KOPT-K1 (cell line): ENCODE results near the gene CSNK1G3.

Source experiments
- H3K27ac ChIP-seq: fragments of 200-600 bp; sonication (generic); 2 replicates; pipeline ENCODE4 v1.5.1; 2016; ENCODE audit warnings: antibody characterized with exemption, mild to moderate bottlenecking, low read depth, low read length; ENCODE audit not compliant: poor library complexity, severe bottlenecking
- H3K36me3 ChIP-seq: fragments of 200-600 bp; sonication (generic); 2 replicates; pipeline ENCODE4 v1.5.1; 2017; ENCODE audit warnings: antibody characterized with exemption, mild to moderate bottlenecking, low read length, moderate library complexity; ENCODE audit not compliant: insufficient read depth
- H3K9me3 ChIP-seq: fragments of 200-600 bp; sonication (generic); 2 replicates; pipeline ENCODE4 v1.5.1; 2017; ENCODE audit warnings: antibody characterized with exemption, low read length, mild to moderate bottlenecking; ENCODE audit not compliant: insufficient read depth, poor library complexity, severe bottlenecking

Gene CSNK1G3

GRCh38 chr5:123502120-123502519 is 9.9 kb upstream of the CSNK1G3 start:
- H3K36me3 ChIP-seq = no peaks in the 10 kb centered on the region
- no peaks in the 10 kb centered on the region for H3K9me3 ChIP-seq
- H3K27ac ChIP-seq = no peak overlapping the region

DNA sequence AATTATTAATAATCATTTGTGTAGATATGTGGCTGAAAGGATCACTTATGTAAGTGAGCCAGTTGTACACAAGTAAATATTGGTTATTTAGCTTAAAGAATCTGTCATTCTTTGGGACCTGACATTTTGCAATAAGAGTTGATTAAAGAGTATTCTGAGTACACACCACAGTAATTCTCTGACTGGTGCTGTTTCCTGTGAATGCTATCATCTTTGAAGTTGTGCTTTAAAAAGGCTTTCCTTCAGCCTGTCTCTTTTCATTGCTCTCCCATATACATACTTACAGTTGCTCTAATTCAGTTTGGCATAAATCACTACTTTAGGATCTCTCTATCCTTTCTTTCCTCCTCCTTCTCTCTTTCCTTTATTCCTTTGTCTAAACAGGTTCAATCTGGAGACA is 8.7 kb upstream of the CSNK1G3 start:
- Histone ChIP-seq H3K27ac (no peak overlapping the region), H3K36me3 (no peaks in the 10 kb centered on the region), H3K9me3 (no peaks in the 10 kb centered on the region)

DNA sequence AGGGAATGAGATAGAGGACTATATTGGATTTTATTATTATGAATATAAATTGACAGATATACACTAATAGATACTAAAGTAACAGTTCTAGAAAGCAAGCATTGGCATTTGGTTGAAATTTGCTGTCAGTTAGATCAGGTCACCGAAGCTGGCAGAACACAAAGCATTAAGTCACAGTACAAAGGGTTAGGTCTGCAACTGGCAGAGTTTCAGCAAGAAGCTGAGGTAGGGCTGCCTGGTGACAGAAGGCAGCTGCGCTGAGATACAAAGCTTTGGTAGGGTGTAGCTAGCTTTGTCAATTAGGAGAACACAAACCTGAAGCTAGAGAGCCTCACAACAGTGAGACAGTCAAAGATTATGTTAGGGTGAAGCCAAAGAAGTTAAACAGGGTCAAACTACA is 6.3 kb upstream of the CSNK1G3 start:
- H3K27ac ChIP-seq = no peak overlapping the region
- H3K9me3 ChIP-seq = no peaks in the 10 kb centered on the region
- H3K36me3 ChIP-seq = no peaks in the 10 kb centered on the region

- no peak overlapping the region for H3K27ac ChIP-seq
- no peaks in the 10 kb centered on the region for H3K36me3 ChIP-seq
- H3K9me3 ChIP-seq = no peaks in the 10 kb centered on the region
Observed at GRCh38 chr5:123508441-123508840, 3.5 kb upstream of the CSNK1G3 start.

DNA sequence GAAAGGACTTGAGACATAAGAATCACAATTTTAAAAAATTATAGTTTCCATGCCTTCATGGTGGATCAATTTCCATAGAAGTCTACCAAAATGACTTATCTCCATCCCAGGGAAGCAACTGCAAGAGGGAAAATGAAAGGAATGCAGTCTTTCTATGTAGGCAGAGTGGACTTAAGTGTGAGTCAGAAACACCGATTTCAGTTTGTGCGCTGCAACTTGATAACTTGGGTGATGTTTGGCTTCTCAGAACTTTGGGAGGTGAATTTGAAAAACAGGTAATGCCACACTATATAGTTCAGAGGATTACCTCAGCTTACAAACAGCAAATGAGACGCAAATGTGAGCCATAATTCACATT is 708 bp upstream of the CSNK1G3 start:
- Histone ChIP-seq H3K36me3 (no peaks in the 10 kb centered on the region), H3K27ac (peak overlapping the region; percentile 58), H3K9me3 (no peaks in the 10 kb centered on the region)

GRCh38 chr5:123512611-123513461 is 859 bp downstream of the CSNK1G3 start:
- Histone ChIP-seq H3K9me3 (no peaks in the 10 kb centered on the region), H3K36me3 (no peaks in the 10 kb centered on the region), H3K27ac (peak overlapping the region; percentile 58)

DNA sequence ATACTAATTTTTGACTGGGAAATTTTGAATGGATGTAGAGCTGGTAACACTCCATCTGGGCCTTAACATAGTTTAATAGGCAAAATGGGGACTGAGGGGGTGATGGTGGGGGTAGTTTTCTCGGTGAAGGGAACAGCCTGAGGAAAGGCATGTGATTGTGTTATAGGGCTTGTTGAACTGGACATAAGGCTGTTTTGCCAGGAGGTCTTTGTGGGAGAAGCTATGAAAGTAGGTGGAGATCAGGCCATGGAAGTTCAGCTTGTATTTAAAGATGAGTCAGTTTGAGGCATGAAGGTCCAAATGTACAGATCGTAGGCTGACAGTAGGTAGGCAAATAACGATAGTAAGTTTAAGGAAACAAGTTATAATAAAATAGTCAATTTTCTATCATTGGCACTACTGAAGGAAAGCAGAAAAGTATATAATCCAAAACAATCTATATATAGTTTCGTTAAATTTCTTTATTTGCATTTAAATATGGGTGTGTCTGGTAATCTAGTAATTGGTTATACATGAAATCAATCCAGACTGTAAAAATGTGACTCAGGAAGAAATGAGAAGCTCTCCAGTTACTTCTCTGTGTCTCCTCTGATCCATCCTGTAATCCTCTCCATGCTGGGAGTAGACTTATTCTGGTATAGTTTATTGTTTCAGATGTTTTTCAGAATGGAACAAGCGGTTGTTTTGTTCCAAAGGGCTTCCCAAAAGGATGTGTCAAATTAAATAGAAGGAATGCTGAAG is 2.8 kb downstream of the CSNK1G3 start:
- no peak overlapping the region for H3K27ac ChIP-seq
- H3K9me3 ChIP-seq = no peaks in the 10 kb centered on the region
- H3K36me3 ChIP-seq = no peaks in the 10 kb centered on the region

- Histone ChIP-seq H3K9me3 (no peaks in the 10 kb centered on the region), H3K27ac (no peak overlapping the region), H3K36me3 (no peaks in the 10 kb centered on the region)
Observed at GRCh38 chr5:123515904-123516303, 3.9 kb downstream of the CSNK1G3 start.

- no peaks in the 10 kb centered on the region for H3K36me3 ChIP-seq
- H3K27ac ChIP-seq = no peak overlapping the region
- no peaks in the 10 kb centered on the region for H3K9me3 ChIP-seq
Observed at GRCh38 chr5:123517476-123517875, 5.5 kb downstream of the CSNK1G3 start.

GRCh38 chr5:123518111-123518510 is 6.1 kb downstream of the CSNK1G3 start:
- Histone ChIP-seq H3K9me3 (no peaks in the 10 kb centered on the region), H3K27ac (no peak overlapping the region), H3K36me3 (no peaks in the 10 kb centered on the region)

DNA sequence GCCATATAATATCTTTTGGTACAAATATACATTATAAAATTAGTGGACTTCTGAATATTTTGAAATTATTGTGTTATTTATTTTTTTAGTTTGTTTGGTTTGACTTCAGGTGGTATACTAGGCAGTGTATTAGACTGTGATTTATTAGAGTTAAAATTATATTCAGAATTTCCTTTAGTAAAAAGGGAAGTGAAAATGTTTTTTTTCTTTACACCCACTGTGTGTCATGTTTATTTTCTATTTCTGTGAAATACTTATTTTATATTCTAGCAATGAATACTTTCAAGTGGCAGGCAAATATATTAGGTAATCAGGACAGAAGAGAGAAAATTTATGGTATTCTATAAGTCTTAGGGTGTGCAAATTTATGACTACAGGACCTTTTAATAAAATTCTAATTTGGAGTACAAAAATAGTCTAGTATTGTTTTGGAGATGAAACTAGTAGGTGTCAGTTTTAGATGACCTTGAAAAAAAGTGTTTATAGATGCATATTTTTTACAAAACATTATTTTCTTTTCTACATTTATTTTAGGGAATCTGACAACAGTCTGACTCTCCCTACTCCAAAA is 8.8 kb downstream of the CSNK1G3 start:
- Histone ChIP-seq H3K9me3 (no peaks in the 10 kb centered on the region), H3K36me3 (no peaks in the 10 kb centered on the region), H3K27ac (no peak overlapping the region)

DNA sequence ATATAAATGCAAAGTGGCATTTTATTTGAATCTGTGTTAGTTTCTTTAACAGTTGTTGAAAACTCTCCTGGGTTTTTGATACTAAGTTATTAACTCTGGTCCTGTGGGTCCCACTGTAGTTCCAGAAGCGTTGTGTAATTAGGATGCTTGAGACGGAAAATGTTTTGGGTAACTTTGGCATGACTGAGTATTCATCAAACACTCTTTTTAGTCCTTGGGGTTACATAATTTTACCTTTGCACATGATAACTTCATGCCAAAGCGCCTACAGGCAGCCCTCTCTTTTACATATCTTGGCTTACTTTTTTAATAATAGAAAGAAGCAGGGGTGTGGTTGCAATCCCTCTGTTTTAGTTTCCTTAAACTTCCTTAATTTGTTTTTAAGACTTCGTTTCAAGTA is 12.2 kb downstream of the CSNK1G3 start:
- no peak overlapping the region for H3K27ac ChIP-seq
- no peaks in the 10 kb centered on the region for H3K9me3 ChIP-seq
- no peaks in the 10 kb centered on the region for H3K36me3 ChIP-seq

- Histone ChIP-seq H3K9me3 (no peaks in the 10 kb centered on the region), H3K27ac (no peak overlapping the region), H3K36me3 (no peaks in the 10 kb centered on the region)
Observed at GRCh38 chr5:123527190-123527589, 15.2 kb downstream of the CSNK1G3 start.

DNA sequence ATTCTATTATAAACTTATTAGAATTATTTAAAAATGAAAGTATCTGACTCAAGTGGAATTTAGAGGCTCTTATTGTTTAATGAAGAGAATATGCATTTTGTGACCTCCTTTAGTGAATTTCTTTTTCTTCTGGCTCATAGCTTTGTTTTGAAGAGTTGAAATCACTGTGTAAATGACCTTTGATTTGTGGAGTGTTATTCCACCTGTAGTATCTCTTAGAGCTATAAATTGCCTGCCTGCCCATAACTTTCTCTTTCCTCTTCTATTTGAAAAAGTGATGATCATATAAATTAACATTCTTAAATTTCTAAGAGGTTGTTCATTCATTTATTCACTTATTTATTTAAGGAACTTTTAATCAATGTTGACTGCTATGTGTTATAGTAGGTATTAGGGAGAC is 16.1 kb downstream of the CSNK1G3 start:
- no peaks in the 10 kb centered on the region for H3K36me3 ChIP-seq
- H3K9me3 ChIP-seq = no peaks in the 10 kb centered on the region

DNA sequence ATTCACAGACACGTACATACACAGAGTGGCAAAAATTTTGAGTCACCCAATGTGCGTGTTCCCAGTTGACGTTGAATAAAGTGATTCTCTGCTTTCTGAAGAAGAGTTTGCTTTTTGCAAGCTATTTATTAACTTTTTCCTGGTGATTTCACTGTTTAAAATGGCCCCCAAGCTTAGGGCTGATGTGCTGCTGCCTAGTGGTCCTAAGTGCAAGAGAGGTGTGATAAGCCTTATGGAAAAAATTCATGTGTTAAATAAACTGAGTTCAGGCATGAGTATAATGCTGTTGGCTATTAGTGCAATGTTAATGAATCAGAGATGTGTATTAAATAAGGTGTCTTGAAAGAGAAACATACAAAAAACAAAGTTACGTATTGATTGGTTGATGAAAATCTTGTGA is 16.9 kb downstream of the CSNK1G3 start:
- H3K9me3 ChIP-seq = no peaks in the 10 kb centered on the region
- no peak overlapping the region for H3K27ac ChIP-seq
- no peaks in the 10 kb centered on the region for H3K36me3 ChIP-seq

More for the DNA sequence above, 16.1 kb downstream of the CSNK1G3 start:
- no peak overlapping the region for H3K27ac ChIP-seq
